Stimulated activated CD4-positive, alpha-beta T cell treated with anti-CD3 and anti-CD28 coated beads, Interleukin-2, amount 100 ng/mL, for 48 hours (primary cell): ENCODE results near the gene FEM1C.

Experiments used
- DNase-seq, 2 donors: peaks; one replicate each; pipeline ENCODE4 v3.0.0-alpha.2; 2020

FEM1C gene, protein sequence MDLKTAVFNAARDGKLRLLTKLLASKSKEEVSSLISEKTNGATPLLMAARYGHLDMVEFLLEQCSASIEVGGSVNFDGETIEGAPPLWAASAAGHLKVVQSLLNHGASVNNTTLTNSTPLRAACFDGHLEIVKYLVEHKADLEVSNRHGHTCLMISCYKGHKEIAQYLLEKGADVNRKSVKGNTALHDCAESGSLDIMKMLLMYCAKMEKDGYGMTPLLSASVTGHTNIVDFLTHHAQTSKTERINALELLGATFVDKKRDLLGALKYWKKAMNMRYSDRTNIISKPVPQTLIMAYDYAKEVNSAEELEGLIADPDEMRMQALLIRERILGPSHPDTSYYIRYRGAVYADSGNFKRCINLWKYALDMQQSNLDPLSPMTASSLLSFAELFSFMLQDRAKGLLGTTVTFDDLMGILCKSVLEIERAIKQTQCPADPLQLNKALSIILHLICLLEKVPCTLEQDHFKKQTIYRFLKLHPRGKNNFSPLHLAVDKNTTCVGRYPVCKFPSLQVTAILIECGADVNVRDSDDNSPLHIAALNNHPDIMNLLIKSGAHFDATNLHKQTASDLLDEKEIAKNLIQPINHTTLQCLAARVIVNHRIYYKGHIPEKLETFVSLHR

DNA sequence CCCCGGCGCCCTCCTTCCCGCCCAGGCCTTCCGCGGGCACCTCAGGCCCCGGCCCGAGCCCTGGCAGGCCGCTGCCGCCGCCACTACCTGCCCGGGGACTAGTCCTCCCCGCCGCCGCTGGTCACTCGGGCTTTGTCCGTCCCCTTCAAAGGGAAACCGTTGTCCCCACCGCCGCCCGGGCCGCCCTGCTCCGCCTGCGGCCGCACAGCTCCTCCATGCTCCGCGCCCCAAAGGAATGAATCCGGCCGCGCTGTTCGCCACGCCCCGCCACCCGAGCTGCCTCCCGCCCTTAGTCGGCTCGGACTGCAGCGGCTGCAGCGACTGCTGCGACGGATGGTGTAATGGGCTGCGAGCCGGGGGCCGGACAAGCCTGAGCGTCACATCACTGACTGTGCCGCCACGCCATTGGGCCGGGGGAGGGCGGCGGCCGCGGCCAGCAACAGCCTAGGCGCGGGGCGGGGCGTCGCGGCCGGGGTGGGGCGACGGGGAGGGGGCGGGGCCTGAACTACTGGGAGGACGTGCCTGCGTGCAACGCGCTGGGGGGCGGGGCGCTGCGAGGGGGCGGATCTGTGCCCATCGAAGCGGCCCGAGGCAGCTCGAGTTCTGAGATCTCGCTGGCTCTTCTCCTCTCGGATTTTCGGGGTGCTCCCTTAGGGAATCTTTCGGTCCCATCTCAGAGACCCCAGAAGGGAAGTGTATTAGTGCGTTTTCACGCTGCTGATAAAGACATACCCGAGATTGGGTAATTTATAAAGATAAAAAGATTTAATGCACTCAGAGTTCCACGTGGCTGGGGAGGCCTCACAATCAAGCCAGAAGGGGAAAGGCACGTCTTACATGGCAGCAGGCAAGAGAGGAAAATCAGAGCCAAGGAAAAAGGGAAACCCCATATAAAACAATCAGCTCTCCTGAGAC lies at the start of gene FEM1C:
Gene FEM1C, minus strand, starts transcription at position 340 of the 915 bp plus-strand sequence. CDS start 1,282 bp downstream, outside the sequence.
- DNase-seq = peak; percentile 98 to 99

DNA sequence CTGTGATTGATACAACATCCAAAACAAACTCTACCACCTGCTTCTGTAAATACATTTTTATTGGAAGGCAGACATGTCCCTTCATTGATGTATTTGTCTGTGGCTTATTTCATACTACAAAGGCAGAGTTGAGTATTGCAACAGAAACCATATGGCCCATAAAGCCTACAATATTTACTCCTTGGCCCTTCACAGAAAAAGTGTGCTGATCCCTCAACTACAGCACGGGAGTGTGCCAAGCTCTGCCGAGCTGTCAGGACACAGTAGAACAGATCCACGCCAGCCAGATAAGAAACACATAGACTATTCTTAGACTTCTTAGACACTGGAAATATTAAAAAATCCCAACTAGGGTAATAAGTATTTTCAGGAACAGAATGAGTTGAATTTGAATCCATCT lies 44.5 kb upstream of the FEM1C start:
- no peak for DNase-seq

DNA sequence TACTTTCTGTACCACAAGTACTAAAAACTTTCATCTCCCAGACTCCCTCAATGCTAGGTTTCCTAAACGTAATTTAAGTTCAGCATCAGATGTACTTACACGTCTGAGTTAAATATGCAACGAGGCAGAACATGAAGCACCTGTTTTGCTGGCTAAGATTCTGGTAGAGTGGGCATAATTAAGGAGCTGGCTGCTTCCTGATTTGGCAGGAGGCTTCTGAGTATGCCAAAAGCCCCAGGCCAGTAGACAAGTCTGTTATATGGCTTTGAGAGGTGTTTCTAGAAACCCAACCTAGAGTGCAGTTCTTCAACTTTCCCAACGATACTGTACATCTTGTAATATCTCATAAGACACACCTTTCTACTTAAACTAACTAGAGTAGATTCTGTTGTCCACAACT lies 44.1 kb upstream of the FEM1C start:
- DNase-seq = no peak

DNA sequence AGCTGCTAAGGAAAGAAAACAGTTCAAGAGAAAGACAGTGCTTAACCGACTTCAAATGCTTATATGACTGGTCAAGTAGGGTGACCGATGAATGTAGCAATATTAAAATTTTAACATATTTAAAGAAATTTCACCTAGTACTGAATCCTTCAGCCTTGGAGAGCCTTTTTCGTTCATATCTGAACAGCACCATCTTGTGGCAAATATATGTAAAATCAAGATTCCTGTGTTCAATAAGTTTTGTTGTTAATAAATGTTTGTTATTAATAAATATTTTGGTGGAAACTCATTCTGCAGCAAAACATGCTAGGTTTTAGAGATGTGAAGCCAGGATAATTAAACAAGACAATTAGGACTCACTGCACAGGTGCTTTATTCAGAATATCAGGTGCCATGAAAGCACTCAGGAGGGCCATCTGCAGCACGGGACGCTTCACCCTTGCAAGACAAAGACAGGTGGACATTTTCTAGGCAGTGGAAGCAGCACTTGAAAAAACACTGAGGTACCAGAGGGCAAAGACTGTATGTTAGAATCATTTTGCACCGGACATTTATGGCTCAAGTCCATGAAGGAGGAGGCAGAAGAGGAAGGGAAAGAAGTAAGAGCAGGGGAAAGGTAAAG lies 42.1 kb upstream of the FEM1C start:
- no peak for DNase-seq

DNA sequence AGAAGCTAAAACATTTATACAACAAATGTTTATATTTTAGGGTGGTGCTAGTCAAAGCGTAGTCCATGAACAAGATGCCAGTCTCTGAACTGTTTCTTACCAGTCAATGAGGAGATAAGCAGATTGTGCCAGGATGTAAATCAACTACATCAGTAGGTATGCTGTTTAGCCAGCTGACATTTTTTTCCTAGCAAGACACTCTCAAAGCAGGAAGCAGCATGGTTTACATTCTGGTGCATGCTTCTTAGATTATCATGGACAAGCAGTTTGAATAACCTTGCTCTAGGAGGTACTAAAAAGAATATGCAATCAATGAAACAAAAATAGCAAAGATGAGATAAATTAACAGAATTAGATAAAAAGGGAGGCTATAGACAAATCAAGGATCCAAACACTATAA lies 40.7 kb upstream of the FEM1C start:
- DNase-seq = no peak

DNA sequence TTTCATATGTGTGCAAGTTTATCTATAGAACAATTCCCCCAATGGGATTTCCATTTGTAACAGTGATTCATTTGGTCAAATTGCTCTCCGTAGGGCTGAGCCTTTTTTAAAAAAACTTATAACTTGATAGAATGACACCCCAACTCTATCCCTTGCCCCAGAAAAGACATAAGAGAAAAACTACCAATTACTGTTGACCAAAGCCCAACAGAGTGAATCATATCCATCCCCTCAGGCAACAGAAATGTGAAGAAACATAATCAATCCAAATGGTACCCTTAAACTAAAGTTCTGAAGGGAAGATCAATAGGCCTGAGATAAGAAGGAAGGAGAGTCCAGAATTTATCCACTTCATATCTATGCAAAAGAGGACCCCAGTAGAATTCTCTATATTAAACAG lies 39.9 kb upstream of the FEM1C start:
- DNase-seq = no peak

DNA sequence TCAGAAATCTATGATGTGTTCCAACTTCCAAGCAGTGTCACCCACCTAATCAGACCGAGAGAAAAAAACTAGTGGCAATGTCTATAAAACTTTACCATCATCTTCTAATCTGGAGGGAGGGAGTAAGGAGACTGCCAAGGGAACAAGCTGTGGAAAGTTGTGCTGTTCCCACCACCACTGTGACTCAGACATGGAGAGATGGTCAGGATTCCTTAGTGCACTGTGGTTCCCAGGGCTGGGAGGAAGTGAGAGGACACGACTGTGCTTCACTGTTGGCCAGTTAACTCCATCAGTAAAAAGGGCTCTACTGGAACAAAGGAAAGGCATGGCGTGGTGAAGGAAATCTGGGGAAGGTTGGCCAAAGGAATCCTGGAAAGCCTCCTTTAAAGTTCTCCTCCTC lies 38.9 kb upstream of the FEM1C start:
- DNase-seq = no peak

DNA sequence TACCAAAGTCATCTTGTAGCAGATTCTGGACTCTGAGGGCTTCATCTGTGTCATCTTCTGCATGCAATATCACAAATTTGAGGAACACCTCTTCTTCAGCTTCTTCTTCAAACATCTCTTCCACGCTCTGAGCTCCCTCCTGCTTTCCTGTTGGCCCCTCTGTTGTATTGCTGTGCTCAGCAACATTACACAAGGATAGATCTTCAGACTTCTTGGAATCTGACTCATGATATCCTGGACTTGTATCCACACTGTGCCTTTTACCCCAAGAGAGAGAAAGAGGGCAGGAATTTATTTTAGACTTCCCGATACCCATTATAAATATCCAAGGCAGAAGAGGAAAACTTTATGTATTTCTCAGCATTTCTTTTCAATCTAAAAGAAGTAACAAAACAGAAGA lies 36.4 kb upstream of the FEM1C start:
- DNase-seq = no peak

DNA sequence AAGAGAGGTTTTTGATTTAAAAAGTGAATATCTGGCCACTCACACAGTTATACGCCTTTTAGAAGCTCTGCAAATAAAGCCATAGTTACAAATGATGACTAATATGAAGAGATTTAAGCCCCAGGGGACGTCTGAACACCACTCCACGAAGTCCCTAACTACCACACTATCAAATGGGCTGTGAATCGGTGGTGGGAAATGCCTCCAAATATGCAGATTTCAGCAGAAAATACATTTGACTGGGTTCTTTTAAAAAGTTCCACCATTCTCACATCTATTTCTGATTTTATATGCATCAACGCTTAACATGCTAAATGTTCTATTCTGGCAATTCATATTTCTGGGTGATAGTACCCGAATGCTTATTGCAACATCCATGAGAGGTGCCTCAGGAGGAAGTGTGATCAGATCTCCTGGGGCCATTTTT lies 35.2 kb upstream of the FEM1C start:
- DNase-seq = no peak

DNA sequence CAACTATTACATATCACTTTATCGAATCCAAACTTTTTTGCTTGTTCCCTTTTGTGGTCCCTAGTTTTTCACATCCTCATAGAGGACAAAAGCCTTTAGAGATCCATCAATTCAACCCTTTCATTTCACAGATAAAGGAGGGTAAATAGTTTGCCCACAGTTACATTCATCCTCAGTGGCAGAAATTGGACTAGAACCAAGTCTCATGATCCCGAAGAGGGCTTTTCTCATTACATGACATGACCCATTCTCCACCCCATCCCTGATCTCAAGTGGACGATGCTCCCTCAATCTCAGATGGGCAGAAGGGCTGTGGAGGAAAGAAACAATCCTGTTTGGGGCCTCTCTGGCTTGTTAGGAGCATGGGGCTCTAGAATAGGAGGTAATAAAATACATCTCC lies 34.6 kb upstream of the FEM1C start:
- no peak for DNase-seq

DNA sequence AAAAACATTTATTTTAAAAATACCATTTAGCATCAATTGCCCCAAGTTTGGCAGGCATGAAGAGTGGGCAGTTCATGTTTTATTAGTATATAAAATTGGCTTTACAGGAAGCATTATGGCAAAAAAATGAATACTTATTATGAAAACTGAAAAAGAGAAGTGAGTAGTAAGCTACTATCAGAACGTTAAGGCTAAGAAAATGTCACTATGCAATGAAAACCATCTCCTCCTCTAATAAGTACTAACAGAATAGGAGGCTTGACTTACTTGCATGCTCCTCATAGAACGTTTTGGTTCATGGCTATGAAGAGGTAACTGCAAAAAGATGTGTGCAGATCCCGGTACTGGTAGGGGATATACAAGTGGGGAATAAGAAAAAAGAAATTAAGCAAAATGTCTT lies 34.1 kb upstream of the FEM1C start:
- no peak for DNase-seq

DNA sequence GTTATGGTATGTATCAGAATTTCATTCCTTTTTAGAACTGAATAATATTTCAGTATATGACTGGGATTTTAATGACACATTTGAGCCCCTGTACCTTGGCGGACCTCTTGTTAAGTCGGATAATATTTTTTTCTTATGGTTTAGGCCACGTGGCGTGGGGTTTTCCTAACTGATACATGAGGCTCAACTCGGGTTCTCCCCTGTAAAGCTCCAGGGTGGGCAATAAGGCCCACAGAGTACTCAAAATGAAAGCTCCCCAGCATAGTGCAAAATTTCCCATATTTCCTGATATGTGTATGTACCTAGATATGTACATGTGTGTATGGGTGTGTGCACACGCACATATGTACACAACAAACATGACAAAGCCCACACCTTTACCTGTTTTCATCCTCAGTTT lies 33.2 kb upstream of the FEM1C start:
- no peak for DNase-seq

DNA sequence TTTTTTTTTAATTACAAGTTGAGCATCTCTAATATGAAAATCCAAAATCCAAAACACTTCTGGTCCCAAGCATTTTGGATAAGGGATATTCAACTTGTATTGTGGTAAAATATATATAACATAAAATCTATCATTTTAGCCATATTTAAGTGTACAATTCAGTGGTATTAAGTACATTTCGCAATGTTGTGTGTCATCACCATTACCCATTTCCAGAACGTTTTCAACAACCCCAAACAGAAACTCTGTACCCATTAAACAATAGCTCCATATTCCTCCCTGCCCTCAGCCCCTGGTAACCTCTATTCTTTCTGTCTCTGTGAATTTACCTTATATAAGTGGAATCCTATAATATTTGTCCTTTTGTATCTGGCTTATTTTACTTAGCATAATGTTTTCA lies 32.8 kb upstream of the FEM1C start:
- no peak for DNase-seq

DNA sequence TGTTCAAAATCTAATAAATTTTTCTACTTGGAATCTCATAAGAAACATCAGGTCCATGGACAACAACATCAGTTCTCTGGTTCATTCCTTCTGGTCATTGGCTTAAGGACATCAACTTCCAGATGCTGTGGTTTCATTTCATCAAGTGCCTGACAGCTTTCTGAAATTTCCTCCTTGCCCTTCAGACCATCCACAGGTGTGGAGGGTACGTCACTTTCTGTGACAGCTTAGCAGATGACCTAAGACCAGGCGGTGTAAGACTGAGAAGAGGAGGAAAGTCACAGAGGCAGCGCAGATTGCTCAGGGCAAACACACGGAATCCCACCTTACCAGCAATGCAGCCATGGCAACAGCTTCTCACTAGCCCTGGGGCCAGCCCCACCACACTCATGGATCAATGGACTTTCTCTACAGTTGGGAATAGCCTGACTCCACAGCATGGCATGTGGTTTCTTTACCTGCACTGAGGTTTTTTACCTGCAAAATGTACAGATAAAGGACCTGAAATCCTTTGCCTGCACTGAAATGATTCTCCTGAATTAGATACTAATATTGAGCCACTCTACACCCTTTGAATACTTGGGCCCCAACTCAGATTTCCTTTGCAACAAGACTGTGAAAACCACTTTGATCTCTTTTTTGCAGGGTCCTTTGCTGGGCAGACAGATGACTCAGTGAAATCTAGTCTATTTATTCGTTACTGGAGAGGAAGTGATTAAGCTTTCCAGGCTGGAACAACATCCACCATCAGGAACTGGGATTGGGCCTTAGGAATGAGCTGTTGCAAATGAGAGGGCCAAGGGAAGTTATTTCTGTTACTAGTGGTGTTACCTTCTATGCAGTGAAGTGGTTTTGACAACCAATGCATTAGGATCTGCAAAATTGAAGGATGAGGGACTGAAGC lies 30.8 kb upstream of the FEM1C start:
- DNase-seq = no peak

DNA sequence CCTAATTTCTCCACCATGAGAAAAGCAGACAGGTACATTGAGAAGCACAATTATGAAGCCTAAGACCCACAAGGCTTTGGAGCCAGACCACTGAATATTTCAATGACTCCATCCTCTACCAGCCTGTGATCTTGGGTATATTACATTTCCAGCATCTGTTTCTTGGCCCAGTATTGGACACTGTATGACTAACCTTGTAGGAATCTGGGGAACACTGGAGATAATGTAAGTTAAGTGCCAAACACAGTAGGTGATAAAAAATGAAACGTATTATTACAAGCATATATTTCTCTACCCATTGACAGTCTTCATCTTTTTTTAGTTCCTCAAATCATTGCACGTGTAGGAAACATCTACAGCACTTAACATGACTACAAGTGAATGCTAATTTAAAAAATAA lies 28.6 kb upstream of the FEM1C start:
- DNase-seq = no peak

DNA sequence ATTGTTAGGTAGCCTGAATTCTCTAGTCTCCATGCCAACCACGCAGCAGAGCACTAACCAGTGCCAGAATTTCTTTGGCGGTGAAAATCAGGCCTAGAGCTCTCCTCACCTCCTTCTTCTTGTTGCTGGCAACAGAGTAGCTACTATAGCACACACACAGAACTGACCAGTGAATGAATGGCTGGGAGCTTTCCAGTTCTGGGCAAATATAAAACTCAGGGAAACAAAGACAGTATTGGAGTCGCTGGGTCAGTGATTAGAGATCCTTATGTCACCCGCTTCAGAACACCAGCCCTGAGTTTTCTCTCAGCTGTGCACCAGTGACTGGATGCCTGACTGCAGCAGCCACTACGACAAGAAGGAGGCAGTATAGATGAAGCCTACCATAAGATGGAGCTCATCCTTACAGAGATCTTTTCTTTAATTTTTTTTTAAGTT lies 26.9 kb upstream of the FEM1C start:
- no peak for DNase-seq

DNA sequence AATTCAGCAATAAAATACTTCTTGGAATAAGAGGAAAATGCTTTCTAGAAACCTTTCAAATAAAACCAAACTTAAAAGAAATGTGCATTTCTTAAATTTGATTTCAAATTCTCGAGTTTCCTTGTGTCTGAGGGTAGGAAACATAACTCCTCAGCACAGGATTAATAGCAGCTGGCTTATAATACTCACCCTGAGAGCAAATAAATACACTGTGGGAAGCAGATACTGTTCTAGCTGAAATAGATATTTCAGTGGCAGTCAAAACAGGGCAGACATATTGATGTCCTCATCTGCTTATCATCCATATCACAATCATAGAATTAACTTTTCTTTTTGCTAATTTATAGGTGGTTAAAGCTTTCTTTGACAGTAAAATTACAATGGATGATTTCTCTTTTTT lies 24.1 kb upstream of the FEM1C start:
- DNase-seq = no peak

DNA sequence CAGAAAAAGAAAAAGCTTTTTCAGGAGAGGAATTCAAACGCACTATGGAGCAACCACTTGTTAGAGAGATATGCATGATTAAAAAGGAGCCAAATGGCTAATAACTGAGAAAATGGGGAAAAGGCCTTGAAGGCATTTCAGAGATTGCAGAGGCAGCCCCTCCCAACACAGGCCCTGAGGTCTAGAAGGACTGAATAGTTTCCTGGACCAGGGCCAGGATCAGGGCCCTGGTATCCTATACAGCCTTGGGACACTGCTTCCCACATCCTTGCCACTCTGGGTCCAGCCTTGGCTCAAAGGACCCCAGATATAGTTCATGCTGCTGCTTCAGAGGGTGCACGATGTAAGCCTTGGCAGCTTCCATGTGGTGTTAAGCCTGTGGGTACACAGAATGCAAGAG lies 20.7 kb upstream of the FEM1C start:
- no peak for DNase-seq

DNA sequence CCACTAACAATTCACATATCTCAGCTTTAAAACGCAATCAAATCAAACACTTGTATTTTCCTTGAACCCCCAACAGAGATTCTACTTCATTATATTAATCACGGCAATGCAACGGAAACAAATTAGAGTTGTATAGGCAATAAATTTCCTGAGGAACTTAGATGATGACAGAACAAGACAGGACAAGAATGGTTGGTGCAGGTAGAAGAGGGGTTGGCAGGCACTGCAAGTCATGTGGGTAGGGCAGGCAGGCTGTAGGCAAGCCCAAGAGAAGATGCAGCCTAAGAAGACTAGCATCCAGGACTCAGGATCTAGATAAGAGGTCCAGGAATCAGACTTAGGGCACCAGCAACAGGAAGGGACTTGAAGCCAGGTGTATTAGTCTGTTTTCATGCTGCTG lies 16.6 kb upstream of the FEM1C start:
- no peak for DNase-seq

DNA sequence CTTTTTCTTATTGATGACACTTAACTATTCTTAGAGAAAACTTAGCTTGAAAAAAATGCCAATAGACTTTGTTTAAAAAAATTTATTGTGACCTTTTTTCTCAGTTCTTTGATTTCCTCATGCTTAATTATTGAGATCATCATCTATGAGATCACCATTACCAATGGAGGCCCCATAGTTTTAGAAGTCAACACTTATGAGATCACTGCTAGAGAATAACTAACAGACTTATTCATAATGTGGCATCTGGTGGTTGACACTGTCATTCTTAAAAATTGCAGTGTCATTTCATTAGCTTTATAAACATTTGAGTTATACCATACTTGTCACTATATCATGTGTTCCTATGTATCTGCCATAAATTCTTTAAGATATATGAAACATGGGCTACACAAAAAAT lies 14.9 kb upstream of the FEM1C start:
- no peak for DNase-seq

DNA sequence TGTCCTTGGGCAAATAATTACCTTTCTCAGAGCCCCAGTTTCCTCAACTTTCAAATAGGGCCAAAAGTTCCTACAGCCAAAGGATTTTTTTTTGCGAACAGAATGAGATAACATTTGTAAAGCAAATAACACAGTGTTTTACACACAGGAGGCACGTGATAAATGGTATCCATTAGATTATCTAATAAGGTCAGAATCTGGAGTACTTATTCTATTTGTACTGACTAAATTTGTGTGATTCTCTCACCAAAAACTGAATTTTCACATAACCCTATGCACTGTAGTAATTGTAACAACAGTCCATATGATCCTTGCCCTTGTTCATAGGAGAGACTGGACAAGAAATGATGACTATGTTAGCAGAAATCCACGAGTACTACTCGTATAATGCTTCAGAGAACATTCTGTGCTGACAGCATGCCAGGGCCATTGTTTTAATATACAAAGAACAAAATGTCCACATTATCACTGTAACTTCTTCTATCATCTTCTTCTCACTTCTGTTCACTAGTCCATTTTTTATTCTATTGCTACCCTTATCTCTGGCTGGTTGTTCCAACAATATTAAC lies 13.9 kb upstream of the FEM1C start:
- DNase-seq = no peak
